ENCODE measurements around the gene CA11.

Gene CA11

GRCh38 chr19:48595833-48596232 lies 50.2 kb downstream of the CA11 start:
- DNase-seq (ENCODE audit: insufficient read length, low spot score), result no peak
- FAIRE-seq, result no peak

GRCh38 chr19:48595171-48595570 lies 50.8 kb downstream of the CA11 start:
- DNase-seq (ENCODE audit: insufficient read length, low spot score) (no peak), FAIRE-seq (no peak)

DNA sequence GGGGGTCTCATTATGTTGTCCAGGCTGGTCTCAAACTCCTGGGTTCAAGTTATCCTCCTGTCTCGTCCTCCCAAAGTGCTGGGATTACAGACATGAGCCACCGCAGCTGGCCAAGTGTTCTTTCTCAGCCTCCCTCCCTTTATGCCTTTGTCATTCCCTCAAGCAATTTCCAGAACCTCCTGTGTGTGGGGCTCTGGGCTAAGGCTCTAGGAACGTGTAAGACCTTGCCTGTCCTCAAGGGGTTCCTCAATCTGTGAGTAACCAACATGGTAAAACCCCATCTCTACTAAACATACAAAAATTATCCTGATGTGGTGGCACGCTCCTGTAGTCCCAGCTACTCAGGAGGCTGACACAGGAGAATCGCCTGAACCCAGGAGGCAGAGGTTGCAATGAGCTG lies 55.0 kb downstream of the CA11 start:
- FAIRE-seq (no peak), DNase-seq (ENCODE audit: insufficient read length, low spot score) (no peak)

GRCh38 chr19:48588670-48589401 lies 57.2 kb downstream of the CA11 start:
- FAIRE-seq, result peak; percentile 23
- DNase-seq (ENCODE audit: insufficient read length, low spot score), result peak; percentile 82

All from GM19239 (cell line).